GM19023 (cell line): ENCODE data around the gene NLN.
"Not testable (repeated sequence)": the region's sequence is repeated elsewhere in the genome, so short reads cannot be mapped to it uniquely, and the experiment has no call there.

ENCODE experiments used
- ATAC-seq: cut with Tn5 transposase; IDR thresholded peaks from one replicate; pipeline ENCODE4 v1.9.1; 2021; ENCODE audit warnings: mild to moderate bottlenecking, moderate library complexity; ENCODE audit not compliant: unreplicated experiment

The NLN gene

GRCh38 chr5:65807494-65807893, 85.5 kb downstream of the NLN start:
- not testable (repeated sequence) for ATAC-seq

GRCh38 chr5:65808251-65808741, 86.3 kb downstream of the NLN start:
- no peak for ATAC-seq

GRCh38 chr5:65808818-65809217, 86.8 kb downstream of the NLN start:
- ATAC-seq, result no peak

GRCh38 chr5:65809817-65810531, 88.0 kb downstream of the NLN start:
- ATAC-seq, result no peak

GRCh38 chr5:65811004-65811403, 89.0 kb downstream of the NLN start:
- no peak for ATAC-seq

GRCh38 chr5:65811885-65812284, 89.9 kb downstream of the NLN start:
- no peak for ATAC-seq

GRCh38 chr5:65812648-65813047, 90.6 kb downstream of the NLN start:
- ATAC-seq, result no peak

- ATAC-seq, result no peak
Measured at GRCh38 chr5:65813174-65813573, 91.2 kb downstream of the NLN start.

- no peak for ATAC-seq
Measured at GRCh38 chr5:65815161-65815560, 93.2 kb downstream of the NLN start.

GRCh38 chr5:65816729-65817128, 94.7 kb downstream of the NLN start:
- ATAC-seq, result no peak

- no peak for ATAC-seq
Measured at GRCh38 chr5:65817931-65818330, 95.9 kb downstream of the NLN start.

- no peak for ATAC-seq
Measured at GRCh38 chr5:65818592-65818991, 96.6 kb downstream of the NLN start.

- no peak for ATAC-seq
Measured at GRCh38 chr5:65819215-65819904, 97.4 kb downstream of the NLN start.

GRCh38 chr5:65819905-65820240, 97.9 kb downstream of the NLN start:
- no peak for ATAC-seq

- no peak for ATAC-seq
Measured at GRCh38 chr5:65820373-65820772, 98.4 kb downstream of the NLN start.

GRCh38 chr5:65821966-65822365, 100.0 kb downstream of the NLN start:
- ATAC-seq, result no peak

GRCh38 chr5:65822710-65823109, 100.7 kb downstream of the NLN start:
- no peak for ATAC-seq

- no peak for ATAC-seq
Measured at GRCh38 chr5:65823204-65823603, 101.2 kb downstream of the NLN start.

- ATAC-seq, result no peak
Measured at GRCh38 chr5:65823845-65824445, 101.9 kb downstream of the NLN start.

GRCh38 chr5:65825408-65826328, 103.7 kb downstream of the NLN start:
- ATAC-seq, result peak; percentile 73
